OCI-LY7 (cell line): ENCODE measurements around the gene SERPINE2. TPM values are rescaled to one million over a fixed set of nuclear protein-coding genes. Genes with fewer than 3 reads are reported as not detected.

Experiments
- BruUV-seq: library from RNA; stranded (reverse); fragments of 400-500 nt; replicated peaks from 2 replicates; lab custom pipeline; 2021; lab: Mats Ljungman, UMichigan
- CTCF ChIA-PET: fragments of 300-600 bp; sonication (Branson Sonifier 250); formaldehyde crosslinking; loops from one replicate; lab custom pipeline; 2022; ENCODE audit warnings: antibody characterized with exemption; ENCODE audit not compliant: unreplicated experiment; lab: Charles Lee
- POLR2A ChIA-PET: fragments of 300-600 bp; sonication (Branson Sonifier 250); formaldehyde crosslinking; loops from one replicate; lab custom pipeline; 2022; ENCODE audit warnings: antibody characterized with exemption; lab: Charles Lee
- DNase-seq: peaks from one replicate; pipeline ENCODE4 v3.0.0-alpha.2; 2015; ENCODE audit warnings: low spot score
- H2AFZ ChIP-seq: fragments of 200-600 bp; sonication (generic), shearing (Covaris generic); 2 replicates; pipeline ENCODE4 v1.6.1; 2014; ENCODE audit warnings: mild to moderate bottlenecking, antibody characterized with exemption, low read length, moderate library complexity
- H3K27ac ChIP-seq: fragments of 200-600 bp; sonication (generic); 2 replicates; pipeline ENCODE4 v1.5.1; 2014; ENCODE audit warnings: mixed run types, low read depth, mild to moderate bottlenecking, moderate library complexity, low read length, inconsistent platforms; ENCODE audit not compliant: poor library complexity, severe bottlenecking
- H3K36me3 ChIP-seq: fragments of 200-600 bp; sonication (generic); 2 replicates; pipeline ENCODE4 v1.6.1; 2014; ENCODE audit warnings: mild to moderate bottlenecking, antibody characterized with exemption, low read length, moderate library complexity, mixed read lengths; ENCODE audit not compliant: insufficient read depth
- H3K4me1 ChIP-seq: fragments of 200-600 bp; sonication (generic); 2 replicates; pipeline ENCODE4 v1.5.1; 2014; ENCODE audit warnings: mild to moderate bottlenecking, low read length; ENCODE audit not compliant: insufficient read depth, poor library complexity, severe bottlenecking
- H3K4me2 ChIP-seq: fragments of 200-600 bp; sonication (generic); 2 replicates; pipeline ENCODE4 v1.6.1; 2014; ENCODE audit warnings: mild to moderate bottlenecking, low read length
- H3K4me3 ChIP-seq: fragments of 200-600 bp; sonication (generic); 2 replicates; pipeline ENCODE4 v1.5.1; 2014; ENCODE audit warnings: mild to moderate bottlenecking, low read depth, low read length; ENCODE audit not compliant: poor library complexity, severe bottlenecking
- H3K79me2 ChIP-seq: fragments of 200-600 bp; sonication (generic); 2 replicates; pipeline ENCODE4 v1.6.1; 2016; ENCODE audit warnings: low read depth, mild to moderate bottlenecking, low read length, moderate library complexity, mixed read lengths; ENCODE audit not compliant: insufficient read depth
- H3K9me2 ChIP-seq: fragments of 200-600 bp; sonication (generic); 2 replicates; pipeline ENCODE4 v1.6.1; 2016; ENCODE audit warnings: mild to moderate bottlenecking, low read length, mixed read lengths; ENCODE audit not compliant: insufficient read depth
- H3K9me3 ChIP-seq: fragments of 200-600 bp; sonication (generic); 2 replicates; pipeline ENCODE4 v1.6.1; 2014; ENCODE audit warnings: mild to moderate bottlenecking, mixed run types, low read length, mixed read lengths
- H4K20me1 ChIP-seq: fragments of 200-600 bp; sonication (generic); 2 replicates; pipeline ENCODE4 v1.6.1; 2014; ENCODE audit warnings: mild to moderate bottlenecking, antibody characterized with exemption, low read length, moderate library complexity, mixed read lengths; ENCODE audit not compliant: insufficient read depth
- CTCF ChIP-seq: fragments of 200-600 bp; sonication (generic); conservative IDR thresholded peaks from 2 replicates; pipeline ENCODE4 v1.5.1; 2014; ENCODE audit warnings: mild to moderate bottlenecking, antibody characterized with exemption, low read length, moderate library complexity, mixed read lengths
- EZH2phosphoT487 ChIP-seq: fragments of 200-600 bp; sonication (generic); IDR thresholded peaks from 2 replicates; pipeline ENCODE4 v1.6.1; 2018; ENCODE audit warnings: low read depth, borderline replicate concordance, mild to moderate bottlenecking, mixed run types, antibody characterized with exemption, low read length, moderate library complexity, mixed read lengths
- intact Hi-C: fragments of 100-400 bp; cut with micrococcal nuclease; formaldehyde crosslinking; loops from one replicate; pipeline ENCODE4 v1.10.0; 2022; ENCODE audit not compliant: unreplicated experiment
- total RNA-seq, 2 experiments: library from RNA; depleted of rRNA in 1 of 2; stranded (reverse); fragments of >200 nt in 1 of 2; shearing (Covaris generic) in 1 of 2; gene quantifications; 2 replicates each; pipeline ENCODE4 v1.2.3, GENCODE V29; 2014 to 2022

The SERPINE2 gene
- total RNA-seq, 2 experiments from 2014 or later = not detected

GRCh38 chr2:224022486-224022885, 16.6 kb downstream of the SERPINE2 start:
- TF ChIP-seq CTCF (no peak), EZH2phosphoT487 (no peak)
- Histone ChIP-seq H3K4me1 (peaks cover 11% of the 10 kb centered on the region), H3K36me3 (no peaks in the 10 kb centered on the region), H3K9me2 (no peaks in the 10 kb centered on the region), H3K9me3 (no peaks in the 10 kb centered on the region), H2AFZ (no peak overlapping the region), H3K4me2 (no peak overlapping the region), H3K79me2 (no peaks in the 10 kb centered on the region), H4K20me1 (no peaks in the 10 kb centered on the region), H3K4me3 (no peak overlapping the region), H3K27ac (no peak overlapping the region)
- ChIA-PET POLR2A (no interaction called here), CTCF (no interaction called here)
- BruUV-seq = no TSS peak
- no peak for DNase-seq
- intact Hi-C loops = no loop called here

- BruUV-seq = no TSS peak
- TF ChIP-seq EZH2phosphoT487 = no peak
- no peak for TF ChIP-seq CTCF
- Histone ChIP-seq H3K4me1 (peaks cover 3% of the 10 kb centered on the region), H3K9me2 (no peaks in the 10 kb centered on the region), H3K4me2 (no peak overlapping the region), H3K9me3 (no peaks in the 10 kb centered on the region), H3K36me3 (no peaks in the 10 kb centered on the region), H2AFZ (no peak overlapping the region), H4K20me1 (no peaks in the 10 kb centered on the region), H3K79me2 (no peaks in the 10 kb centered on the region), H3K4me3 (no peak overlapping the region), H3K27ac (no peak overlapping the region)
- intact Hi-C loops = no loop called here
- ChIA-PET POLR2A (no interaction called here), CTCF (no interaction called here)
- DNase-seq = no peak
Measured at GRCh38 chr2:224020523-224020922, 18.6 kb downstream of the SERPINE2 start.

GRCh38 chr2:224017957-224018356, 21.1 kb downstream of the SERPINE2 start:
- BruUV-seq = no TSS peak
- no peak overlapping the region for H3K27ac ChIP-seq
- no peak for DNase-seq
- no peak overlapping the region for H3K4me3 ChIP-seq
- no peak overlapping the region for H2AFZ ChIP-seq
- no peak for TF ChIP-seq EZH2phosphoT487
- TF ChIP-seq CTCF = no peak
- no peaks in the 10 kb centered on the region for H3K79me2 ChIP-seq
- ChIA-PET POLR2A (interaction anchor here (0.7 to 1.4 kb wide), 2 partner anchors 8 to 55 kb away, joined by 3 read pairs; no protein-coding TSS in a partner anchor), CTCF (no interaction called here)
- no peak overlapping the region for H3K4me2 ChIP-seq
- no peaks in the 10 kb centered on the region for H3K9me3 ChIP-seq
- no peaks in the 10 kb centered on the region for H3K4me1 ChIP-seq
- no peaks in the 10 kb centered on the region for H3K36me3 ChIP-seq
- no peaks in the 10 kb centered on the region for H3K9me2 ChIP-seq
- intact Hi-C loops = no loop called here
- no peaks in the 10 kb centered on the region for H4K20me1 ChIP-seq
